LNCaP clone FGC (cell line): ENCODE results near the gene GPC5.

Experiments
- DNase-seq: peaks from one replicate; pipeline ENCODE4 v3.0.0-alpha.2; 2011; ENCODE audit warnings: low read depth
- H3K4me3 ChIP-seq: 2 replicates; pipeline ENCODE4 v1.5.1; 2011; ENCODE audit warnings: mild to moderate bottlenecking, low read depth, low read length, control low read depth
- CTCF ChIP-seq: IDR thresholded peaks from 2 replicates; pipeline ENCODE4 v1.5.1; 2012; ENCODE audit warnings: mild to moderate bottlenecking; ENCODE audit not compliant: control insufficient read depth, insufficient read depth; ENCODE audit errors: extremely low read depth

GPC5 gene

GRCh38 chr13:92781965-92782690 is 1383.7 kb downstream of the GPC5 start:
- DNase-seq: no peak
- no peak overlapping the region for H3K4me3 ChIP-seq
- no peak for TF ChIP-seq CTCF

- no peak for DNase-seq
- no peak overlapping the region for H3K4me3 ChIP-seq
- TF ChIP-seq CTCF: no peak
Measured at GRCh38 chr13:92802776-92803175, 1404.4 kb downstream of the GPC5 start.

- no peak for DNase-seq
Measured at GRCh38 chr13:92804346-92804745, 1405.9 kb downstream of the GPC5 start.

GRCh38 chr13:92804926-92805325 is 1406.5 kb downstream of the GPC5 start:
- no peak overlapping the region for H3K4me3 ChIP-seq
- TF ChIP-seq CTCF: no peak

More at GRCh38 chr13:92804346-92804745, 1405.9 kb downstream of the GPC5 start:
- H3K4me3 ChIP-seq: no peak overlapping the region
- TF ChIP-seq CTCF: no peak

GRCh38 chr13:92805766-92806165 is 1407.3 kb downstream of the GPC5 start:
- TF ChIP-seq CTCF: no peak
- no peak overlapping the region for H3K4me3 ChIP-seq
- DNase-seq: no peak

More at GRCh38 chr13:92804926-92805325, 1406.5 kb downstream of the GPC5 start:
- DNase-seq: no peak

GRCh38 chr13:92806215-92806614 is 1407.8 kb downstream of the GPC5 start:
- DNase-seq: no peak
- no peak overlapping the region for H3K4me3 ChIP-seq
- no peak for TF ChIP-seq CTCF

GRCh38 chr13:92807353-92807752 is 1408.9 kb downstream of the GPC5 start:
- no peak for TF ChIP-seq CTCF
- H3K4me3 ChIP-seq: no peak overlapping the region
- peak; percentile 2 for DNase-seq
